HG03175 (cell line): ENCODE results near the gene SUSD6.
"Not testable (repeated sequence)": the region's sequence is repeated elsewhere in the genome, so short reads cannot be mapped to it uniquely, and the experiment has no call there.

Experiments
- ATAC-seq: cut with Tn5 transposase; IDR thresholded peaks from one replicate; pipeline ENCODE4 v1.9.1; 2021; ENCODE audit warnings: mild to moderate bottlenecking, moderate library complexity; ENCODE audit not compliant: unreplicated experiment

Gene SUSD6

DNA sequence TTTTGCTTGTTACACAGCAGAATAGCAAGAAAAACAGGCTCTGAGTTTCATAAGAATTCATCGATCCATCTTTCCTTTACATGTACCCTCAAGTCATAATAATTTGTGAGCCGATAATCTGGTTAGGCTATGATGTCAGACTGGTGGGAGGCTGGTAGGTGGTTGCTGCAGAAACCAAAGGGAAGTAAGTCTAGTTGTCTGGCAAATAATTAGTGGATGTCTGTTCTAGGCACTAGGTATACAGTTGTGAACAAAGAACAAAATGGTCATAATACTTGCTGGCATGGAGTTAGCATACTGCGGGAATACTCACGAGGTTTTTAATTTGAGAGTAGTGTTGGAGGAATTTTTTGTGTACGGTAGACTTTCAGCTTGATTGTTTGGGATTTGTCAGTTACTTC, 8.8 kb downstream of the SUSD6 start:
- no peak for ATAC-seq

DNA sequence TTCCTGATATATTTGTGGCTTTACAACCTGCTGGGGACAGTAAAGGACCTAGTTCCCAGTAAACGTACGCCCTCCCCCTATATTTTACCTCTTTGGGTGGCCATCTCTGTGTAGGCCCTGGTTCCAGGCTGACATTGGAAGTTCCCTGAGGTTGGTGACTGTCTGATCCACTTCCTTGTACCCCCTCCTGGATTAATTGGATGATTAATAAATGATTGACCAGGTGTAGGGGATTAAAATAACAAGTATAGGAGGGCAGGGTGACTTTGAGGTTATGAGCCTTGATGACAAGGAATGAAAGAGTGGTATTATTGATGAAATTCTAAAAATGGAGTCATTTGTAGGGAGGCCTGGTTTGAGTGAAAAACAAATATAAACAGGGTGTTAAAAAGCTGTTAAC, 9.6 kb downstream of the SUSD6 start:
- ATAC-seq, result no peak

DNA sequence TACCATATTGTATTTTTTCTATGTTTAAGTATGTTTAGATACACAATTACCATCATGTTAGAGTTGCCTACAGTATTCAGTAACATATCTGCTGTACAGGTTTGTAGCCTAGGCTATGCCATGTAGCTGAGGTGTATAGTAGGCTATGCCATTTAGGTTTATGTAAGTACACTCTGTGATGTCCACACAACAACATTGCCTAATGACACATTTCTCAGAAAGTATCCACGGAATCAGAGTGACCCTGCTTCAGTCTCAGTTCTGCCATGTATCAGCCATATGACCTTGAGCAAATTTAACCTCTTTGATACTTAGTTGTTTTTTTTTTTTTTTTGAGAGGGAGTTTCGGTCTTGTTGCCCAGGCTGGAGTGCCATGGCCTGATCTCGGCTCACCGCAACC, 12.7 kb downstream of the SUSD6 start:
- ATAC-seq, result no peak

DNA sequence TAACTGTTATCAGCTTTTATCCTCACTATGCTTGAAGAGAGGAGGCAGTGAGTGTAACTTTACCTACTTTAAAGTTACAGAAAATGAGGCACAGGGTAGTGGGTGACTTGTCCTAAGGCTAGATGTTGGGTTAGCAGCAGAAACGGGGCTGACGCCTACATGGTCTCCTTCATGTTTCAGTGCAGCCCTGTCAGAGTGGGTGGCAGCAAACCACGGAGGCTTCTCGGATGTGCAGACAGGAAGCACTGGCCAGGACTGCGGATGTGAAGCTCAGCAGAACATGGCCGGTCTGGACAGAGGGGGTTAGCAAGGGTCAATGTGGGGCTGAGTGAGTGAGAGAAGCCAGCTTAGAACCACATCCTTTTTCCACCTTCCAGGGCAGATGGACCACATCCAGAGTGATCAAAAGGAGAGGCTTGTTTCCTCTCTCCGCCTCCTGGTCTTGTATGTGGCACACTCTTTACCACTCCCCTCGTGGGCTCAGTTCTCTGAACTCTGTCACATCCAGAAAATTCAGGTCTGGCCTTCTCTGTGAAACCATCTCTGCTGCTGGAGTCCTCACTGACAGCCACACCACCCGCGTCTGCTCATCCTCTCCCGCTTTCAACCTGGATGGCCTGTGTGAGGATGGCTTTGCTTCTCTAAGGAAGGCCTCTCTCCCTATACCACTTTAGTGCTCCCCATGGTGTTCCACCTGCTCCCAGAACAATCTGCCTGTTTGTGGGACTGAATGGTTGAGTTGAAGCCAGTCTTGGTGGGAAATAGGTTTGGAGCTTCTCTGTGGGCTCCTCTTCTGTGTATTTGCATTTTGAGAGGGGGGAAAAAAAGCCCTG, 14.1 kb downstream of the SUSD6 start:
- peak; percentile 91 for ATAC-seq

DNA sequence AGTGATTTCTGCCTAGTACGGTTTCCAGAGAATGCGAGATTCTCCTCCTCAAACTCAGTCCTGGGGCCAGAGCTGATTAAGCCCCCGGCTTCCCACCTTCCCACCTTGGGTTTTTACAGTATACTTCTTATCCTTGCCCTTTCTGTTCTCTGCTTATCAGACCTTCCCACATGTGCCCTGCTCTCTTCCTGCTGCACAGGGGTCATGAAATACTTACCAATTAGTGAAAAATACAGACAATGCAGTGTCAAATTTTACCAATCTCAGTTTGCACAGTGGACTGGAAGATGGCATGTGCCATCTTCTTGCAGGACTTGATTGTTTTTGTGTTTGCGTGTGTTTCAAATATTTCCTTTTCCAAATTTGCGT, 14.7 kb downstream of the SUSD6 start:
- no peak for ATAC-seq

DNA sequence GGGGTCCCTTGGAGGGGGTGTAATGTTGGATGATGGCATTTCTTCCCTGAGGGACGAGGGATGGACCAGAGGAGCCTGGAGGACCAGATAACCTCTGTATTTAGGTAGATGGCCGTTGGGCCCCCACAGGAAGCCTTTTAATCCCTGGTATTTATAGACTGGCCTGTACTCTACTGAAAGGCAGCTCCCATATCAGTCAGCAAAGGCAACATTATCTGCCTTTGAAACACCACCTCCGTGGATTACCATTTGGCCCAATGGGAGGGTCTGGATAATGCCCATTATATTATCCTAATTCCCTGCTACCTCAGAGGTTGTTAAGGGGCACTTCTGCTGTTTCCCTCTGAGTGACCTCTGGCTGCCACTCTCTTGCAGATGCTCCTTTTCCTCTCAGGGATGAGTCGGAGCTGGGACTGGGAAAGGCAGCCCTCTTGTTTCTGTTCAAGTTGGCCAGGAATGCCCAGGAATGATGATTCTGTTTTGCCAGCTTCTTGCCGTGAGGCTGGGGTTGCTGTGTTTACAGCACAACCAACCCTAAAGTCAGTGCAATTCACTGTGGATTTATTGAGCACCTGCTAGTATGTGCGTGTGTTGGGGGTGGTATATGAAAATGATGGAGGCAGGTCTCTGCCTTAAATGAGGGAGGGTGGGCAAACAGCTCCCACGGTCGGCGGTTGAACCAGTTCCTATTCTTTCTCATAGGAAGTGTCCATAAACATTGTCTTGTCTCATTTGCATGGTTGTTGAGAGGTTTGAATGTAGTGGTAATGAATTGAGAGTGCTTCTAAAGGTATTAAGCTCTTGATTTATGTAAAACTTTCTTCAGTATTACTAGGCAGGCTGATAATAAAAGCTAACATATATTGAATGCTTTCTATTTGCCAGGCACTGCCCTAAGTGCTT, 18.1 kb downstream of the SUSD6 start:
- no peak for ATAC-seq

DNA sequence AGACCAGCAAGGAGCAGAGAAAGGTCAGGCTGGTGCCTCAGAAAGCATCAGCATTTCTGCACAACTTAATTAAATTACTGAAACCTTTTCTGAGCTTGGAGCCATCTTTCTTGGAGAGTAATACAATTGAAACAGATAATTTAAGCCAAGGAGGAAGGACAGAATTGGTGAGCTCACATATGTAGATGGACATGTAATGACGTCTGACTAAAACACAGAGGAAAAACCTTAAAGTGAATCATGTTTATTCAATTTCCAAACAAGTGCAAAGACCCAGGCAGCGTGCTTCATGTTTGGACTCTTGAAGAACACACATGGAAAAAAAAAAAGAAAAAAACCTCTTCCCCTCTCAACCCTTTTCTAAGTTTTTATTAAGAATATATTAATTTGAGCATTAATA, 19.0 kb downstream of the SUSD6 start:
- ATAC-seq, result no peak

DNA sequence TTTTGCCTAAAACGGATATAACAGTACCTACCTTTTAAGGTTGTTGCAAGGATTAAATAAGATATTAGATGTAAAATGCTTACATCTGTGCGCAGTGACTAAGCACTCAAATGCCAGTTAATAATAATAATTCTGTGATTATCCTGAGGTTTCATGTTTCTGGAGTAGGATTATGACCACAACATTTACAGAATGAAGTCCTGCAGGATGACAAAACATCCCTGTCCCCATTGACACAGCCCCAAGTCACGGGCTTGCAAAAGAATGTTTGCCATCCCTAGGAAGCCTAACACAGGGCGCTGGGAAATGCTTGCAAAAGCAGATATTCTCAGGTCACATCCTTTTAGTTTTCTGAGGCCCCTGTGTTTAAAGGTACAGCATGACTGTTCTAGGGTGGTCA, 20.1 kb downstream of the SUSD6 start:
- ATAC-seq, result no peak

DNA sequence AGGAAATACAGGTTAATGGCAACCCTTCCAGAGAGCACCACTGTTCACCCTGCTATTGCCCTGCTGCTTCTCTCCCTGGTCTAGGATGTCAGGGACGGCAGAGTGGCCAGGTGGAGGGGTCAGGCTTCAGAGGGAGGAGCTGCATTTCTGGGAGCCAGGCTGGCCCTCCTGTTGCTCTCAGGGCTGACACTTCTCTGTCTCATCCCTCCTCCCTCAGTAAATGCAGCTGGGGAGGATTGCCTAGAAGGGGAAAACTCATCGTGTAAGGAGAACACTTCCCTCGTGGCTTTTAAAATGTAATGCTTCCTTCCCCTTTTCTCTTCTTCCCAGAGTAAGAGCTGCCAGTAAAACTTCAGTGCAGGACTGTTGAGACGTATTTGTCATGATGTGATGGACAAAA, 20.8 kb downstream of the SUSD6 start:
- no peak for ATAC-seq

DNA sequence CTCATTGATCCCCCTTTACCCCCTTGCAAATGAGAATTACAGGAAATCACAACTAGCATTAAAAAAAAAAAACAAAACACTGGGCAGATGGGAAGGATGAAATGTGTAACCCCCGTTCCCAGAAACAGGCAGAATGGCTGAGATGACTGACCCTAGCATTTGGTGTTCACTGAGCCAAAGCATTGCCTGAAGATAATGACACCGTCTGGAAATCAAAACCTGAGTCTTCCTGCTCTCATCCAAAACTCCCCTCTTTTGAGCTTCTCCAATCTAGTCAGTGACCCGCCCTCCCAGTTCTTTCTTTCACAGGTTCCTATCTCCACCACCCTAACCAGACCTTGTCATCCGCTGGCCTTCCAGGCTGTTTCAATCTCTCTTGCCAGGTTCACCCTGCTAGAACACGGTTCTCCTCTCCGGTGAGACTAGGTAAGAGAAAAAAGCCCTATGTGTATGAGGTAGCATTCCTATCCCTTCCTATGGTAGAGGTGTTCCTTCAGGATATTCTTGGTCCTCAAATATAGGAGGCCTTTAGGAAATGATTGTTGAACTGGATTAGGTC, 21.3 kb downstream of the SUSD6 start:
- ATAC-seq, result no peak

DNA sequence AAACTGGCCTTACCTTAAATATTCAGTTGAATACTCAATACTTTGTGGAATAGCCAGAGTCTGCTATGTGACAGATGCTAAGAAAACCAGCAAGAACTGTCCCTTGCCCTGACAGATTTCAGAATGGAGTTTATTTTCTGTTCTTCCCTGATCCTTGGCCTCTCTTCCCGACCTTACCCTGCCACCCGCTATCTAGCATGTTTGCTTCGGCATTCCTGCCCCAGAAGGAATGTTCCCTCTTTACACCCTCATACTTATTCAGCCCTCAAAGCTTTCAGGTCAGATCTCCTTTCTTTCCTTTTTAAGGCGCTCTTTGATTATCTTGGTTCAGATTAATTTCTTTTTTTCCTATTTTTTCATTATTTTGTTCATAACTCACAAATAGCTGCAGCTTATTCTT, 21.8 kb downstream of the SUSD6 start:
- no peak for ATAC-seq

DNA sequence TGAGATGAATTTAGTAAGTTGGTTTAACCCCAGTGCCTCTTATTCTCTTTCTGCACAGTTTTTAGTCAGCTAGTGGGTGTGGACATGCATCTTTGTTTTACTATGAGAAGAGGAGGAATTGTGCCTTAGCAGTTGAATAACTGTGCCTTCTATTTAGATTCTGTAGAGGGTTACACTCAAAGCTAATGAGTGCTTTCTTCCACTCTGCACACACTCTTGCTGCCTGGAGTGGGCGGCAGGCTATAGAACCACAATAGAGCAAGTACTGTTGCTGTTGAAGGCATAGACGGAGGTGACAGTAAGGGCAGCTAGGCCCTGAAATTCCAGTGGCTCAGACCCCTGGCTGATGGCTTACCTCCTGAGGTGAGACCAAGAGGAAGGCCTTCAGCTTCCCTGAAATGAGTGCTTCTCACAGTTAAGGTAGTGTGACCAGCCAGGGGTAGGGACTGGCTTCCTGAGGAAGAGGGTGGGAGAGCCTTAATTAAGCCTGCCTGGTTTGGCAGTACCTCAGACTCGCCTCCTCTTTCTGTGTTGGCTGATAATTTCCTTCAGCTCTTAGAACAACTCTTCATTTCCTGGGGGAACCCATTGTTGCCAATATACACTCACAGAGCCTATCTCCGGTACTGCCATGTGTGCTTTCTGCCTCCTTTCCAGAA, 24.7 kb downstream of the SUSD6 start:
- ATAC-seq, result peak; percentile 40

DNA sequence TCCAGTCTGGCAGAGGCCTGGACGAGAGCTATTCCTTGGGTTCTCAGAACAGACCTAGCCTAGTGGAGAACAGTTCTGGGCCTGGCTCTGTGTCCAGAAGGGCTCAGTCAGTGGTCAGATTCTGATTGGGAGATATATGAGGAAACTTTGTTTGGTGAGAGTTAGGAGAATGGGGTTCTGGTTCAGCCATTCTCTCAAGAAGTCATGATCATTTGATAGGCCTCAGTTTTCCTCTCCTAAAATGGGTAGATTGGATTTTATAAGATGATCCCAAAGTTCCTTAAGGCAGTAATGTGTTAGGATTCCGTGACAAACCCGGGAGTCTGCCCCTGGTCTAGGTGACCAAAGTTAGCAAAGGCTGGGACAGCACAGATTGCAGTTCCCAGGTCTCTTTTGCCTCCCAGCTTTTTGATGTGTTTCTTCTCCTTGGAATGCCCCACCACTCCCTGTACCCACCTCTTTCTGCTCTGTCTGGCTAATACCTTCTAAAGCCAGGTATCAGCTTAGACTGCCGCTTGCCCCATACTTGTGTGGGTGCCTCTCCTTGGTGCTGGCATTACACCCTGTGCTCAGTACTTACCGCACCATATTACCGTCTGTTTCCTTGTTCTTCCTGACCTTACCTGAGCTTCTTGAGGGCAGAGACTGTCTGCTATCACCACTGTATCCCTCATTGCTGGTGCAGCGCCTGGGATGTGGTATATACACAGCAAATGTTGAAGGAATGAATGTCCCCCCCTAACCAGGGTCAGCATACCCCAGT, 25.5 kb downstream of the SUSD6 start:
- no peak for ATAC-seq

DNA sequence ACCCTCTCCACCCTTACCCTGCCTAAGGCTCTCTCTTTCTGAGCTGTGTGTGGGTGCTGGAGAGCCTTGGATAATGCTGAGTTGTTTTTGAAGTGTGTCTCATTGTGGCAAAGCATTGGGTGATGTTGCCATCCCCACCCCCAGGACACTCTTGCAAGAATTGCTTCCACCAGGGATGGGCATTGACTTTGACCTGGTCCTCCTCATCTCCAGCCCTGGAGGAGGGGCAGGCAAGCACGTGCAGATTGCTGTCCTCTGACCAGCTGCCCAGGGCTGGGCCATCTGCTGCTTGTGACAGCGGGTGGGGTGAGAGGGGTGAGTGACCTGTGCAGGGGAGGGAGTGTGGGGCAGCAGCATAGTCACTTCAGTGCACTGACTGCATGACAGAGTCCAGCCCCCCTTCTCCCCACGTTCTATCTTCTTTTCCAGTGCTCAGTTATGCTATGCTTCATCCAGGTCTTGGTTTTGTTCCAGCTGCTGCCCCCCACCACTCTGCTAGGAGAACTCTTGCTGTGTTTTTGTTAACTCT, 26.2 kb downstream of the SUSD6 start:
- ATAC-seq, result no peak

DNA sequence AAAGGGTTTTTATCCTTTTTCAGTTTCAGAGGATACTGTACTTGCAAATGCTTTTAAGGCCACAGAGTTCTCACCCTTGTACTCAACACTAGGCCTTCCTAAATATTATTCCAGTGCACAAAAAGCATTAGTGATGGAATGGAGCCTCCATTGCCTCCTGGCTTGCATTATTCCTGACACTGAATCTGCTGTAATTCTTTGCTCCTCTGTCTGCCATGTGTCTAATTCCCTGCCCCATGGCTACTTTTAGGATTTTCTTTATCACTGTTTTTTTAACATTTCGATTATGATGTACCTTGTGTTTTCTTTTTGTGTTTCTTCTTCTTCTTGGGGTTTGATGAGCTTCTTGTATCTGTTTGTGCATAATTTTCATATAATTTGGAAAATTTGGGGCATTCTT, 29.5 kb downstream of the SUSD6 start:
- no peak for ATAC-seq

DNA sequence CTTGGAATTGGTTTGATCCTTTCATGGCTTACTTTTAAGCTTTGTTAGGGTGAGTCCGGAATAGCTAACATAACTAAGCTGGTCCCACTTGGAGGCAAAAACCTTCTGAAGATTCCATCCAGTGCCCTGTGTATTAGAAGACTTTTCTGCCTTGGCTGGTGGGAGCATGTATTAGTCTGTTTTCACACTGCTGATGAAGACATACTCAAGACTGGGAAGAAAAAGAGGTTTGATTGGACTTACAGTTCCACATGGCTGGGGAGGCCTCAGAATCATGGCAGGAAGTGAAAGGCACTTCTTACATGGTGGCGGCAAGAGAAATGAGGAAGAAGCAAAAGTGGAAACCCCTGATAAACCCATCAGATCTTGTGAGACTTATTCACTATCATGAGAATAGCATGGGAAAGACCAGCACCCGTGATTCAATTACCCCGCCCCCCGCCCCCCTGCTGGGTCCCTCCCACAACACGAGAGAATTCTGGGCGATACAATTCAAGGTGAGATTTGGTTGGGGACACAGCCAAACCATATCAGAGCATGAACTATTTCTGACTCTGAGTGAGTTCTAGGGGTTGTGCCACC, 30.9 kb downstream of the SUSD6 start:
- ATAC-seq, result not testable (repeated sequence)

DNA sequence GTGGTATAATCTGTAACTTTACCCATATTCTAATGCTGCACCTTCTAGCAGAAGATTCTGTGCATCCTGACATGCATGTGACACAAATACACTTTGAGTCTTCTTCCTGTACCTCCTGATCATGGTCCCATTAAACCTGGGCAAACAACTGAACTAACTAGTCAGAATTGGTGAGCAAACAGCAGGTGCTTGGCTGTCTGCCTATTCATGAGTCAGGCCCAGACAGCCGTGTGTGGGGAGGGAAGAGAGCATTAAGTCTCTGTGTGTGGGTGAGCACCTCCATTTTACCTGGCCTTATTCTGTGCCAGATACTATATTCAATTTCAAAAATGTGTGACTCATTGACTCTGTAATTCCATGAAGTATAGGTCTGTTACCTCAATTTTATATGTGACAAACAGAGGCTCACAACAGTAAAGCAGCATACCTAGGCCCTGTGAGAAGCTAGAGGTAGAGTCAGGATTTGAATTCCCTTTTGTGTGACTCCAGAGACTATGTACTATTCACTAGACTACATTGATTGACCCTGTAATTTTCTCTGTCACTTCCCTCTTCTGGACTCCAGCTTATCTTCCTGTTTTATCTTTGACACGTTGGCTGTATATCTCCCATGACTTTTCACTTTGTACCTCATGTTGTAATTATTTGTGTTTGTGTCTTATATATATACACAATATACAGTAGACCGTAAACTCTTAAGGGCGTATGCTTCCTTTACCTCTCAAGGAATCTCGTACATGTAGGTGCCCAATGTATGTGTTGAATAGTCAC, 32.2 kb downstream of the SUSD6 start:
- no peak for ATAC-seq

DNA sequence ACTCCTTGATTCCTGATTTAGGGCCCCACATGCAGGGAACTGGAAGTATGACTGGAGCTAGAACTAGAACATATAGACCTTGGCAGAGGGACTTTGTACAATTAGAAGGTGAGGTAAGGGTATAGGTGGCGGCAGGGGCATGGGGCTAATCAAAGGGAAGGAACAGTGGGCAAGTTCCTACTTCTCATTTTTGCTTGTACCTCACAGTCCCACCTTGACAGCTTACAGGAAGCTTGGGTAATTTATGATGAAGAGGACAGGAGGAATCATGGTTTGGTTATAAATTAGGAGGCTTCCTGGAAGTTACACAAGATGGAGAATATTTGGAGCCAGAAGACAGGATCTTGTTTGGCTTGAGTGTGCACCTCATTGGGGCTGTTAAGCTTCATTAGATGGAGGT, 33.4 kb downstream of the SUSD6 start:
- no peak for ATAC-seq

DNA sequence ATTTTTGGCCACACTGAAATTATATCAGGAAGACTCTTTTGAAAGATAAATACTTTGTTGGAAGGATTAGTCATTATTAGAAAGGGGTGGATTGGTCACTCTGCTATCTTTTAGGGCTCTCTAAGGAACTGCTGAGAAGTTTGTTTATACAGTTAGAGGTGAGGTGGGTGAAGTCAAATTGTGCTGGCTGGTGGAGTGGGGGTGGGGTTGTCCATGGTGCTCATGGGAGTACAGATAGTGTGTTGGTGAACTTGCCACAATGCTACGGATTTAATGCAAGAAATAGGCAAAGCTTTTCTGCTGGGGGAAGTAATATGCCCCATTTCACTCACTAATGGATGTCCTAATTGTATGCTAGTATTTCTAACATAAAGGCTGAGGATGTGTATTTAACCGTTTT, 35.8 kb downstream of the SUSD6 start:
- no peak for ATAC-seq
